Measurements from ENCODE around the gene KIAA0513.

Gene KIAA0513

GRCh38 chr16:85077039-85077438, 49.4 kb downstream of the KIAA0513 start:
- DNase-seq, result no peak

- DNase-seq, result no peak
Observed at GRCh38 chr16:85077576-85078125, 50.1 kb downstream of the KIAA0513 start.

GRCh38 chr16:85078226-85078625, 50.6 kb downstream of the KIAA0513 start:
- DNase-seq, result no peak

GRCh38 chr16:85078952-85079351, 51.4 kb downstream of the KIAA0513 start:
- no peak for DNase-seq

- DNase-seq, result no peak
Observed at GRCh38 chr16:85079785-85080570, 52.4 kb downstream of the KIAA0513 start.

GRCh38 chr16:85081038-85081437, 53.4 kb downstream of the KIAA0513 start:
- DNase-seq, result no peak

GRCh38 chr16:85081765-85082164, 54.2 kb downstream of the KIAA0513 start:
- DNase-seq, result no peak

- DNase-seq, result no peak
Observed at GRCh38 chr16:85082173-85083050, 54.8 kb downstream of the KIAA0513 start.

GRCh38 chr16:85083051-85083639, 55.5 kb downstream of the KIAA0513 start:
- DNase-seq, result no peak

- no peak for DNase-seq
Observed at GRCh38 chr16:85084841-85085510, 57.4 kb downstream of the KIAA0513 start.

GRCh38 chr16:85085721-85086120, 58.1 kb downstream of the KIAA0513 start:
- no peak for DNase-seq

- DNase-seq, result peak; percentile 72
Observed at GRCh38 chr16:85086347-85087291, 59.0 kb downstream of the KIAA0513 start.

GRCh38 chr16:85087899-85088569, 60.4 kb downstream of the KIAA0513 start:
- DNase-seq, result no peak

- no peak for DNase-seq
Observed at GRCh38 chr16:85088570-85089199, 61.1 kb downstream of the KIAA0513 start.

- no peak for DNase-seq
Observed at GRCh38 chr16:85089525-85089924, 61.9 kb downstream of the KIAA0513 start.

GRCh38 chr16:85090181-85090580, 62.6 kb downstream of the KIAA0513 start:
- DNase-seq, result no peak

GRCh38 chr16:85090873-85091521, 63.4 kb downstream of the KIAA0513 start:
- no peak for DNase-seq

GRCh38 chr16:85091522-85091910, 63.9 kb downstream of the KIAA0513 start:
- no peak for DNase-seq

- DNase-seq, result no peak
Observed at GRCh38 chr16:85092309-85092708, 64.7 kb downstream of the KIAA0513 start.

- DNase-seq, result no peak
Observed at GRCh38 chr16:85092851-85093250, 65.3 kb downstream of the KIAA0513 start.
